Measurements from ENCODE around the gene DAPK1. TPM values are rescaled to one million over a fixed set of nuclear protein-coding genes. Genes with fewer than 3 reads are reported as not detected.

The DAPK1 gene
- total RNA-seq, 1 donor from 2014 or later, result 0.69 TPM

GRCh38 chr9:87567983-87568382 lies 70.3 kb downstream of the DAPK1 start:
- intact Hi-C loops (cut with micrococcal nuclease), result no loop called here

- intact Hi-C loops (cut with micrococcal nuclease), result no loop called here
These were observed 70.7 kb downstream of the DAPK1 start for GRCh38 chr9:87568401-87568800.

- intact Hi-C loops (cut with micrococcal nuclease), result no loop called here
These were observed 71.4 kb downstream of the DAPK1 start for GRCh38 chr9:87569008-87569509.

- intact Hi-C loops (cut with micrococcal nuclease), result no loop called here
These were observed 71.9 kb downstream of the DAPK1 start for GRCh38 chr9:87569518-87569917.

GRCh38 chr9:87570000-87570908 lies 72.6 kb downstream of the DAPK1 start:
- intact Hi-C loops (cut with micrococcal nuclease), result no loop called here

DNA sequence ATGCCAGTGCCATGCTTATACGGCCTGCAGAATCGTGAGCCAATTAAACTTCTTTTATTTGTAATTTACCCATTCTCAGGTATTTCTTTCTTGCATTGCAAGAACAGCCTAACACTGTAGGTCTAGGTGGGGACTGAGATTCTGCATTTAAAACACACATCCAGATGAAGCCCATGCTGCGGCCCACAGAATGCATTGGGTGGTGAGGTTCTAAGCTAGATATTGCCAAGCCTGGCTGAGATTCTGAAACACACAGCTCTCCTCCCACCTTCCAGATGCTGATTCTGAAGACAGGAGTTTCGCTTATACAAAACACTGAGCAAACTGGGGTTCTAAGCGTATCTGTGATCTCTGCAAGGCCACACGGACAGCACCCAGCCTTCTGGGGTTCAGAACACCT lies 75.1 kb downstream of the DAPK1 start:
- intact Hi-C loops (cut with micrococcal nuclease), result no loop called here

DNA sequence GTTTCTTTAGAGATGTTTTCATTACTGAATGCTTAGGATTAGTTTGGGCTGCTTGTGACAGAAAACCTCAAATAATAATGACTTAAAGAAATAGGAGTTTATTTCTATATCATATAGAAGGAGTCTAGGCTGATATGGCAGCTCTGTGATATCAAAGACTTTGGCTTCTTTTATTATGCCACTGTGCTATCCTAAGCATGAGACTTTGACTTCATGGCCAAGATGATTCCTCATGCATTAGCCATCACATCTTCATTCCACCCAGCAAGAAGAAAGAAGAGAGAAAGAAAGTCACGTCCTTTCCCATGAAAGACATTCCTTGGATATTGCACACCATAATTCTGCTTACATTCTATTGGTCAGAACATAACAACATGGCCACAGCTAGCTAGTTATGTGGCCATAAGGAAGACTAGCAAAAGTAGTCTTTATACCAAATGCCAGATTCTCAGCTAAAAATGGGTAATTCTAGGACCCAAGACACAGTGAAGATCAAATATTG lies 76.2 kb downstream of the DAPK1 start:
- intact Hi-C loops (cut with micrococcal nuclease), result no loop called here

DNA sequence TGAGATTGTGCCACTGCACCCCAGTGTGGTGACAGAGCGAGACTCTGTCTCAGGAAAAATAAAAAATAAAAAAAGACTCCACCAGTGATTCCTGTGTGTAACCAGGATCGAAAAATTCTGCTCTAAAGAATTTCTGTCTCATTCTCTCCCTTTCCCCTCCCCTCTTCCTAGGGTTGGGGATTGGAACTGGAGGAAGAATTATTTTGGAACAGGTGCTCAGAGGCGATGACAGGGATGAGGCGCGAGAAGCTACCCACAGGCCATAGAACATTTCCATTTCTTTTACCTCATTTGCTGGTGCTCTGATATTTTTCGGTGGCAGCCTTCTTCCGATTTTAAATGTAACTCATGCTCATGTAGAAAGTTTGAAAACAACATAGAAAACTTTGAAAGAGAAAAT lies 80.1 kb downstream of the DAPK1 start:
- intact Hi-C loops (cut with micrococcal nuclease), result no loop called here

DNA sequence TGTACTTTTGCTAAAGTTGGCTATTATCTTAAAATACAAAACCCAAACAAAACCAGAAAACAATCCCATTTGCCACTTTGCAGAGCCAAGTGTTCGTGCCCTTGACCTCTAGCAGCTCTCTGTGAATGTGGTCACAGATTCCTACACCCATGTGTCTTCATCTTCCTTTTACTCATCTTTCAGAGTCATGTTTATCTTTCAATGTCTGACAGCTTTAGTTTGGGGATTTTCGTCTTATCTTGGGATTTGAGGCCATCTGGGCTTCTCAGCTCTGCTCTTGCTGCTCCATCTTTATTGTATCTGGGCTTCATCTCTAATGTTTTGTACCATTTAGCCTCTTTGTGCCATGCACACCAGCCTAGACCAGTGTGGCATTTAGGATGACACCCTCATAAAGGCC lies 81.0 kb downstream of the DAPK1 start:
- intact Hi-C loops (cut with micrococcal nuclease), result no loop called here

GRCh38 chr9:87579781-87580541 lies 82.3 kb downstream of the DAPK1 start:
- intact Hi-C loops (cut with micrococcal nuclease), result no loop called here

DNA sequence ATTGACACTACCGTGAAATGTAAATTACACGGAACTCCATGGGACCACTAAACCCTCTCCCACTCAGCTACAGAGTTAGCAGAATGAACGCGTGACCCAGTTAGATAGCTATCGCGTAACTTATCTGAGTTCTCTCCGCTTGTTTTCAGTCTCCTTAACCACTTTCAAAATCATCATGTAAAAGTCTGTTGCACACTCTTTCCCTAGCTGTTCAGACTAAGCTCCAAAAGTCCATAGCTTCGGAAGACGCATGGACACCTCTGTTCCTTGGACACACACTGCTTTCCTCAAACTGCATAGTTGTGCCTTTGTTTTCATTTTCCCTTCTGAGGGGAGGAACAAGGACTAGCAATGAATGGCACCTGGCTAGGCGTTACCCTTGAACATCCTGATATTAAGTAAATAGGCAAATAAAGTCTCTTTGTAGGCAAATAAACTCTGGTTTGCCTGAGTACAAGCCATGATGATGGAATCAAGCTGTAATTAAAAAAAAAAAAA lies 83.3 kb downstream of the DAPK1 start:
- intact Hi-C loops (cut with micrococcal nuclease), result no loop called here

DNA sequence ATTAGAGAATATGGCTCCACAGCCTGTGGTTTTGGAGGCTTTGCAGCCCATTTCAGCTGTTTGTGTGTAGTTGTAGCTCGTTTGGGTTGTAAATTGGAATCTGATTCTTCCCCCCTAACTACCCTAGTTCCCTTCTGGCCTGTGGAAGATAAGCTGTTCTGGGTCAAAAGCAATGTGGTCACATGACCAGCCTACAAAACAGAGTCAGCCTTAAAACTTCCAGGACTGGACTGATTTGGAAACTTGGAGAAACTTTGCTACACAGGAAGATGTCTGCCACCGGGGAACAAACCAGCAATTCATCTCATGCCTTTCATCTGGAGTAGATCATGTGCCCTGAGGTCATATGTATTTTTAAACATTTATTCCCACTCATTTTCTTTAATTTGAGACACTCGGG lies 83.8 kb downstream of the DAPK1 start:
- intact Hi-C loops (cut with micrococcal nuclease), result no loop called here

DNA sequence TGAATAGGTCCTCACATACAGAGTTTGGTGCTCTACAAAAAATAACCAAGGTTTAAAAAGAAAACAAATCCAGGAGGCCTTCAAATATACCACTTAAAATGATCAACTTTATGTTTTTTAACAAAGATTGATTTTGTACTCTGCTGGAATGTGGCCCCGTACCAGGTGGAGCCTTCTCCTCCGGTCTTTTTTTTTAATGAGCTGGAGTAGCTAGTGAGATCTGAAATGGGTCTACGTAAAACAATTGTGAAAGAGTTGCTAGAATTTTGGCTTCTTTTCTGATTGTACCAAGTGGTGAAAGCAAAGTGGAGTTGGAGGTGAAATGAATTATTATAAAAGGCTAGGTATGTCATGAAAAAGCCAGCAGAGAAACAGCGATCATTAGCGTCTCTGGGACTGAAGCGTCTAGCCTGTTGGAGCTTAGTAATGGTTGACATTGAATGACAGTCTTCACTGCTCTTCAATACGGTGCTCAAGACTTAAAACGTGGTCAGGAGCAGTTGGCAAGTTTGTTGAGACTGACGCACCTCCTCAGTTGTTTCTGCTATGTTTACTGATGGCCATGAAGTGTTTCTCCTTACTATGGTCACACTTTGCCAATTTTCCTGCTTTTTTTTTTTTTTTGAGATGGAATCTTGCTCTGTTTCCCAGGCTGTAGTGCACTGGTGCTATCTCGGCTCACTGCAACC lies 84.4 kb downstream of the DAPK1 start:
- intact Hi-C loops (cut with micrococcal nuclease), result no loop called here

- intact Hi-C loops (cut with micrococcal nuclease), result no loop called here
These were observed 86.7 kb downstream of the DAPK1 start for GRCh38 chr9:87584326-87584725.

- intact Hi-C loops (cut with micrococcal nuclease), result no loop called here
These were observed 87.6 kb downstream of the DAPK1 start for GRCh38 chr9:87585123-87585855.

DNA sequence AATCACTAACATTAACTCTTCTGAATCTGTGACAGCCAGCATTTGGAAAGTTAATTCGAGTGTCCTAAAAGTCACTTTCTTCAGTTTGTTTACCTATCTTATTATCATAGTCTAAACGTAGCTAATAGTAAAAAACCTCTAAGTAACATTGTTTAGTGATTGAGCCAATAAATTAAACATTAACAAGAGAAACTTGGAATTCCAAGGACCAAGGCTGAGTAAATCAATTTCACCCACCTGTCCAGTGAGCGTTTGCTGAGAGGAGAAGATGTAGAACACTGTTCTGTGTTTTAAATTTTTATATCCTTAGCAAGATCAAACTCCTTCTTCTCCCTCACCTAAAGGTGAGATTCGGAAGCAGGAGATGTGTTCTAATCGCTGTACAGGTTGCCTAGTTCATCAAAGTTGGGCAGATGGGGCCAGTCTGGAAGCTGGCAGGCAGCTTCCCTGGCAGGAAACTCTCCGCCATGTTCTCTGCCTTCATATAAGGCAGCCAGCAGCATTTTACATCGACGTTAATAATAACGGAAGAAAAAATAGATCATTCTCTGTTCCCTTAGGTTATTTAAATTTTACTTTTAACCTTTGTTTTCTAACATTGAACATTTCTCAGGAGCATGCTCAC lies 89.2 kb downstream of the DAPK1 start:
- intact Hi-C loops (cut with micrococcal nuclease), result no loop called here

DNA sequence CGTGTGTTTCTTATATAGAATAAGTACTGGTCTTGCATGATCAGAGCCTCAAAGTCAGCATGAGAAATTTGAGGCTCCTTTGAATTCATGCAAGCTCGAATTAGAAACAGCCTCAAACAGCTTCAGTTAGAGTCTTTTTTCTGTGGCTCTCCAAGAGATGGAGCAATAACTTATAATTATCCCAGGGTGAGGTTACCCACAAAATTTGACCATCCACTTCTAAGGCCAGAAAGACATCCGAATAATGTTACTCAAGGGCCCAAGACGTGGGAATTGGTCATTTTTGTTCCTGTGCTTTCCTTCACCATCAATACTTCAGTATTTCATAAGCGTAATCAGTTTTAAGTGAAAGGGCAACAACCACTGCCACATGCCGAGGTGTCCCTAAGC lies 89.7 kb downstream of the DAPK1 start:
- intact Hi-C loops (cut with micrococcal nuclease), result no loop called here

GRCh38 chr9:87587864-87588263 lies 90.2 kb downstream of the DAPK1 start:
- intact Hi-C loops (cut with micrococcal nuclease), result no loop called here

DNA sequence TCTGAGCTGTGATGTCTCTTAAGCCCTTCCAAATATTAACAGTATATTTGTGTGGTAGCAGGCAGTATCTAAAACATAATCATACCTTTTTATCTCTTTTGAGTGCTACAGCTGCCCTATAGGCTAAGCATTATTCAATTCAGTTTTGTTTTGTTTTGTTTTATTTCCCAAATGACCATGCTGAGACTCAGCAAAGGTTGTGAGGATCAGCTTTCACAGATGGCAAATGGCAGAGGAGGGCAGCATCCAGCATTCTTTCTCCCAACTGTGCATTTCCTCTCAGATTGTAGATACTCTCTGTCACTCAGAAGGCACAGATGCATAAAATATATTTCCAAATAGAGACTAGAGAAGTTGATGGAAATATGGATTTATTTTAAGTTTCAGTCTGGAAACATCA lies 90.7 kb downstream of the DAPK1 start:
- intact Hi-C loops (cut with micrococcal nuclease), result no loop called here

- intact Hi-C loops (cut with micrococcal nuclease), result no loop called here
These were observed 93.3 kb downstream of the DAPK1 start for GRCh38 chr9:87590996-87591395.
